DND-41 (cell line): Measurements from ENCODE around the gene PPP1R10.

Experiments used
- ATAC-seq: fragments of 200-7000 bp; cut with Tn5 transposase; 3 replicates; pipeline ENCODE4 v1.9.1; 2021; ENCODE audit warnings: low read depth; ENCODE audit not compliant: insufficient read depth
- DNase-seq: peaks from one replicate; pipeline ENCODE4 v3.0.0-alpha.2; 2020
- H2AFZ ChIP-seq: 2 replicates; pipeline ENCODE4 v1.6.0; 2012; ENCODE audit warnings: low read depth, low read length
- H3K27ac ChIP-seq: 2 replicates; pipeline ENCODE4 v1.5.1; 2012; ENCODE audit warnings: low read length, inconsistent platforms
- H3K27me3 ChIP-seq: fragments of 200-600 bp; sonication (generic); 2 replicates; pipeline ENCODE4 v1.6.0; 2012; ENCODE audit warnings: low read length, mild to moderate bottlenecking, inconsistent platforms; ENCODE audit not compliant: insufficient read depth, poor library complexity
- H3K36me3 ChIP-seq: 2 replicates; pipeline ENCODE4 v1.5.1; 2012; ENCODE audit warnings: low read length, inconsistent platforms; ENCODE audit not compliant: insufficient read depth
- H3K4me1 ChIP-seq: 2 replicates; pipeline ENCODE4 v1.5.1; 2012; ENCODE audit warnings: mild to moderate bottlenecking, low read length; ENCODE audit not compliant: insufficient read depth
- H3K4me2 ChIP-seq: 2 replicates; pipeline ENCODE4 v1.6.0; 2012; ENCODE audit warnings: mild to moderate bottlenecking, moderate library complexity, low read length, inconsistent platforms; ENCODE audit not compliant: insufficient read depth
- H3K4me3 ChIP-seq, 2 experiments: fragments of 200-600 bp in 1 of 2; shearing (Covaris generic) in 1 of 2; 2 replicates each; pipeline ENCODE4 v1.5.1; 2012 to 2016; ENCODE audit warnings: inconsistent platforms in 2 of 2, low read length in 2 of 2, mild to moderate bottlenecking in 2 of 2, low read depth in 1 of 2, moderate library complexity in 1 of 2
- H3K79me2 ChIP-seq: 2 replicates; pipeline ENCODE4 v1.6.0; 2012; ENCODE audit warnings: low read length, inconsistent platforms; ENCODE audit not compliant: insufficient read depth
- H3K9ac ChIP-seq: 2 replicates; pipeline ENCODE4 v1.6.0; 2012; ENCODE audit warnings: low read depth, mild to moderate bottlenecking, inconsistent platforms, low read length, moderate library complexity
- H3K9me3 ChIP-seq: 2 replicates; pipeline ENCODE4 v1.5.1; 2012; ENCODE audit warnings: low read length, moderate library complexity, mild to moderate bottlenecking, inconsistent platforms; ENCODE audit not compliant: insufficient read depth, severe bottlenecking
- H4K20me1 ChIP-seq: 2 replicates; pipeline ENCODE4 v1.6.0; 2012; ENCODE audit warnings: low read length; ENCODE audit not compliant: insufficient read depth
- EZH2 ChIP-seq: IDR thresholded peaks from 3 replicates; pipeline ENCODE4 v1.6.1; 2012; ENCODE audit warnings: borderline replicate concordance, low read depth, mild to moderate bottlenecking, moderate library complexity, low read length, inconsistent platforms; ENCODE audit not compliant: severe bottlenecking
- TF ChIP-seq, protein P1 (sequence below): IDR thresholded peaks from 2 replicates; pipeline ENCODE4 v1.5.1; 2012; ENCODE audit warnings: borderline replicate concordance, low read length, moderate library complexity, mild to moderate bottlenecking; ENCODE audit not compliant: poor library complexity, severe bottlenecking; ENCODE audit errors: extremely low read depth

PPP1R10 gene

DNA sequence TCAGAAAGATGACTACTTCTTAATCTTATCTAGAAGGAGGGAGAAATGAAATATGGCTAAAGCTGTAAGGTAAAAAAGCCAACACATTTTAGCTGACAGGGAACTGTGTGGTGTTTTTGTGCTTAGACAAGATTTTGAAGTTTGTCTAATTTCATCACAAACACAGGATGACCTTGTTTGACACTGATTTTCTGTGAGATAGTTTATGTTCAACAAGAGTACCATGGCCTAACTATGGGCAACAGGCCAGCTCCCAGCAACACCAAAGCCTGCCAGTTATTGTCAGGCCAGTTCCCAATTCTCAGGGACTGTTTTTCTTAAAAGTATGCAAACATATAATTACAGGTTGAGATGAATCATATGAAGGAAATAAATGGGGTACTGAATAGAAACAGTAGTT lies 51.3 kb downstream of the PPP1R10 start:
- peaks cover 26% of the 10 kb centered on the region for H3K36me3 ChIP-seq
- no peaks in the 10 kb centered on the region for H3K9me3 ChIP-seq
- H4K20me1 ChIP-seq: peaks cover 12% of the 10 kb centered on the region; the same call in 1 of the 2 replicates
- no peaks in the 10 kb centered on the region for H3K27me3 ChIP-seq
- peaks cover 13% of the 10 kb centered on the region for H3K4me1 ChIP-seq
- DNase-seq: no peak
- TF ChIP-seq, protein P1, sequence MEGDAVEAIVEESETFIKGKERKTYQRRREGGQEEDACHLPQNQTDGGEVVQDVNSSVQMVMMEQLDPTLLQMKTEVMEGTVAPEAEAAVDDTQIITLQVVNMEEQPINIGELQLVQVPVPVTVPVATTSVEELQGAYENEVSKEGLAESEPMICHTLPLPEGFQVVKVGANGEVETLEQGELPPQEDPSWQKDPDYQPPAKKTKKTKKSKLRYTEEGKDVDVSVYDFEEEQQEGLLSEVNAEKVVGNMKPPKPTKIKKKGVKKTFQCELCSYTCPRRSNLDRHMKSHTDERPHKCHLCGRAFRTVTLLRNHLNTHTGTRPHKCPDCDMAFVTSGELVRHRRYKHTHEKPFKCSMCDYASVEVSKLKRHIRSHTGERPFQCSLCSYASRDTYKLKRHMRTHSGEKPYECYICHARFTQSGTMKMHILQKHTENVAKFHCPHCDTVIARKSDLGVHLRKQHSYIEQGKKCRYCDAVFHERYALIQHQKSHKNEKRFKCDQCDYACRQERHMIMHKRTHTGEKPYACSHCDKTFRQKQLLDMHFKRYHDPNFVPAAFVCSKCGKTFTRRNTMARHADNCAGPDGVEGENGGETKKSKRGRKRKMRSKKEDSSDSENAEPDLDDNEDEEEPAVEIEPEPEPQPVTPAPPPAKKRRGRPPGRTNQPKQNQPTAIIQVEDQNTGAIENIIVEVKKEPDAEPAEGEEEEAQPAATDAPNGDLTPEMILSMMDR: no peak
- no peak for TF ChIP-seq EZH2
- no peak overlapping the region for H3K4me3 ChIP-seq
- no peak overlapping the region for H3K9ac ChIP-seq
- H2AFZ ChIP-seq: no peak overlapping the region
- no peak overlapping the region for H3K27ac ChIP-seq
- no peak for ATAC-seq
- H3K4me2 ChIP-seq: no peak overlapping the region
- H3K79me2 ChIP-seq: peaks cover 2% of the 10 kb centered on the region

DNA sequence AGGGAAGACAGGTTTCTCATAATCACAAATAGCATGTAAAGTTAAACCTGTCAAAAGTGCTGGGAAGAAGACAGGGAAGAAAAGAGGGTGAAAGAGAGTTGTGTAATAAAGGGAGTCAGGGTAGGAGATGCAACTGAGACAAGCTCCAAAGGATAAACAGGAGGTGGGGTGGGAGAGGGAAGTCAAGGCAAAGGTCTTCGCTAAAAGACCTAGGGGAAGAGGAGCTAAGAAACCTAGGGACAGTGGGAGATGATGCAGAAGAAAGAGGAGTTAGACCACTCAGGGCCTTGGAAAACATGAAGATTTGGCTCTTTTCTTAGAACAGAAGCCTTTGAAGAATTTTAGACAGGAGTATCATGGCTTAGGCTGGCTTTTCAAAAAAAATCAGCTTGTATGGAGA lies 52.9 kb downstream of the PPP1R10 start:
- ATAC-seq (0 out of 3 replicates have a peak, but pooled peaks have one; percentile 6), DNase-seq (no peak)
- Histone ChIP-seq H3K27me3 (no peaks in the 10 kb centered on the region), H4K20me1 (peaks cover 12% of the 10 kb centered on the region; the same call in 1 of the 2 replicates), H3K79me2 (peaks cover 6% of the 10 kb centered on the region; the same call in 1 of the 2 replicates), H3K36me3 (peaks cover 26% of the 10 kb centered on the region), H2AFZ (no peak overlapping the region), H3K4me1 (no peaks in the 10 kb centered on the region; the same call in 1 of the 2 replicates), H3K4me3 (no peak overlapping the region), H3K9me3 (no peaks in the 10 kb centered on the region), H3K9ac (no peak overlapping the region), H3K4me2 (no peak overlapping the region), H3K27ac (no peak overlapping the region)
- TF ChIP-seq, protein P1: no peak
- TF ChIP-seq EZH2: no peak

DNA sequence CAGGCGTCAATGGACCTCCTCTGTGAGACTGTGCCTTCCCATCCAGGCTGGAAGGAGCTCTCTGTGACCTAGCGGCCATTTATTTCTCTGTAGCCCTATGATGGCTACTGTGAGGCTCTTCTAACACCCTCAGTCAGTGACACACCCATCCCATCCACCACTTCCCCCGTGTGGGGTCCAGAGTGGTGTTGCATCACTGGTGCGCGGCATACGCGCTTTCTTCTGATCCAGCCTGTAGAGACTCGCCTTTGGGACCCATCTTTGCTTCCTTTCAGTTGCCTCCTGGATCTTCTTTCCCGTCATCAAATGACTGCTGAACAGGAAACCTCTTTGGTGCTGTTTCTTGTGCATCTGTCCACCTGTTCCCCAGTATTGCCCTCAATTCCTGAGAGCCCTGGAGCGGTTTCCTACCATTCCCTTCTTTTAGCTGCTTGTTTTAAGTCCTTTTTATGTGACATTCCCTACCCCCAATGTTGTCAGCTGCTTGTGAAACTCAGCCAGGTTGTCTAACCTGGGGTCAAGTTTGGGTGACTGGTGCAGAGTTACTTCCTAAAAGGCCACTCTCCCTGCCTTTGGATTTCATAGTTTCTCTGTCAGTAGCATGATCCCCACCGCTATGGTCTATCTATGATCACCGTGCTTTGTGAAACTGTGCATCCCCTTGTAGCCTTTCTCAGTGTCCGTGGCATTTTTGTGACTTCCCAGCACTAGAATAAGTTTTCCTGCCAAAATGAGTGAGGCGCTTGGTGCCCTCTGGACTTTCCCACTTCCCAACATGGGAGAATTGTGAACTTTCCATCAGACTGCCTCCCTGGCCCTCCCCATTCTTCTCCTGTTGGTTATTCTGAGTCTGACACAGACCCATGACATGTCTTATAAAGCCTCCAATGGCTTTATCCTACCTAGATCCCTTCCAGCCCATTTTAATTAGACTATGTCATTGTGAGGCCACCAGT lies 54.3 kb downstream of the PPP1R10 start:
- Histone ChIP-seq H3K27ac (no peak overlapping the region), H3K79me2 (peaks cover 18% of the 10 kb centered on the region), H3K9ac (no peak overlapping the region), H2AFZ (no peak overlapping the region), H3K27me3 (no peaks in the 10 kb centered on the region), H3K36me3 (peaks cover 36% of the 10 kb centered on the region), H3K9me3 (no peaks in the 10 kb centered on the region), H3K4me2 (no peak overlapping the region), H3K4me3 (no peak overlapping the region), H4K20me1 (peaks cover 19% of the 10 kb centered on the region; the same call in 1 of the 2 replicates), H3K4me1 (peaks cover 12% of the 10 kb centered on the region)
- no peak for TF ChIP-seq EZH2
- TF ChIP-seq, protein P1: no peak
- no peak for ATAC-seq
- DNase-seq: no peak
